ENCODE measurements around the gene NDFIP2. TPM values are rescaled to one million over a fixed set of nuclear protein-coding genes. Genes with fewer than 3 reads are reported as not detected.
A peak's percentile ranks its signal among the peaks of the same experiment; 100 is the strongest.

Gene NDFIP2
- total and polyA plus RNA-seq, 2 experiments from 2014 or later, result 28.3 to 28.7 TPM

GRCh38 chr13:79451500-79451962 lies 29.4 kb upstream of the NDFIP2 start (continued):
- TF ChIP-seq, protein P1, sequence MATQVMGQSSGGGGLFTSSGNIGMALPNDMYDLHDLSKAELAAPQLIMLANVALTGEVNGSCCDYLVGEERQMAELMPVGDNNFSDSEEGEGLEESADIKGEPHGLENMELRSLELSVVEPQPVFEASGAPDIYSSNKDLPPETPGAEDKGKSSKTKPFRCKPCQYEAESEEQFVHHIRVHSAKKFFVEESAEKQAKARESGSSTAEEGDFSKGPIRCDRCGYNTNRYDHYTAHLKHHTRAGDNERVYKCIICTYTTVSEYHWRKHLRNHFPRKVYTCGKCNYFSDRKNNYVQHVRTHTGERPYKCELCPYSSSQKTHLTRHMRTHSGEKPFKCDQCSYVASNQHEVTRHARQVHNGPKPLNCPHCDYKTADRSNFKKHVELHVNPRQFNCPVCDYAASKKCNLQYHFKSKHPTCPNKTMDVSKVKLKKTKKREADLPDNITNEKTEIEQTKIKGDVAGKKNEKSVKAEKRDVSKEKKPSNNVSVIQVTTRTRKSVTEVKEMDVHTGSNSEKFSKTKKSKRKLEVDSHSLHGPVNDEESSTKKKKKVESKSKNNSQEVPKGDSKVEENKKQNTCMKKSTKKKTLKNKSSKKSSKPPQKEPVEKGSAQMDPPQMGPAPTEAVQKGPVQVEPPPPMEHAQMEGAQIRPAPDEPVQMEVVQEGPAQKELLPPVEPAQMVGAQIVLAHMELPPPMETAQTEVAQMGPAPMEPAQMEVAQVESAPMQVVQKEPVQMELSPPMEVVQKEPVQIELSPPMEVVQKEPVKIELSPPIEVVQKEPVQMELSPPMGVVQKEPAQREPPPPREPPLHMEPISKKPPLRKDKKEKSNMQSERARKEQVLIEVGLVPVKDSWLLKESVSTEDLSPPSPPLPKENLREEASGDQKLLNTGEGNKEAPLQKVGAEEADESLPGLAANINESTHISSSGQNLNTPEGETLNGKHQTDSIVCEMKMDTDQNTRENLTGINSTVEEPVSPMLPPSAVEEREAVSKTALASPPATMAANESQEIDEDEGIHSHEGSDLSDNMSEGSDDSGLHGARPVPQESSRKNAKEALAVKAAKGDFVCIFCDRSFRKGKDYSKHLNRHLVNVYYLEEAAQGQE (IDR thresholded peaks at IDR 0.05; ENCODE audit: unreplicated experiment), result no peak
- TF ChIP-seq EZH2phosphoT487 (IDR thresholded peaks at IDR 0.05; ENCODE audit: unreplicated experiment) (no peak), ZNF331 (CRISPR knock-in tag; IDR thresholded peaks at IDR 0.05; ENCODE audit: low read depth) (no peak)

GRCh38 chr13:79452239-79452913 lies 28.6 kb upstream of the NDFIP2 start:
- H3K4me3 ChIP-seq, result no peak overlapping the region
- Mint-ChIP-seq H3K9me3 (no peaks in the 10 kb centered on the region), H3K36me3 (ENCODE audit: low read depth) (no peaks in the 10 kb centered on the region), H3K27ac (no peak overlapping the region), H3K4me1 (peaks cover 16% of the 10 kb centered on the region), H3K27me3 (ENCODE audit: insufficient read depth, low read depth, poor library complexity) (no peaks in the 10 kb centered on the region), H3K4me3 (no peak overlapping the region)
- no peaks in the 10 kb centered on the region; the same call in 1 of the 2 replicates for H3K9me2 ChIP-seq (ENCODE audit: insufficient read depth)
- H3K79me2 ChIP-seq (replicated peaks; ENCODE audit: insufficient read depth), result no peaks in the 10 kb centered on the region
- H3K4me1 ChIP-seq (ENCODE audit: insufficient read depth), result peaks cover 12% of the 10 kb centered on the region; the same call in 1 of the 2 replicates
- H4K20me1 ChIP-seq (replicated peaks; ENCODE audit: insufficient read depth), result no peaks in the 10 kb centered on the region
- ATAC-seq, result no peak
- H3K27ac ChIP-seq (ENCODE audit: low read depth), result no peak overlapping the region
- no peaks in the 10 kb centered on the region for H3K27me3 ChIP-seq (ENCODE audit: insufficient read depth)
- no peak overlapping the region; the same call in 1 of the 2 replicates for H3K4me2 ChIP-seq
- no peaks in the 10 kb centered on the region for H3F3A ChIP-seq (replicated peaks; ENCODE audit: low read depth)
- DNase-seq (ENCODE audit: low spot score), result no peak
- H2AFZ ChIP-seq, result peak overlapping the region; percentile 57; the same call in 1 of the 2 replicates
- H3K36me3 ChIP-seq (ENCODE audit: insufficient read depth), result no peaks in the 10 kb centered on the region
- no peak for TF ChIP-seq CTCF (conservative IDR thresholded peaks at IDR 0.05; ENCODE audit: low read depth in 2 of 2)
- TF ChIP-seq ZNF114 (CRISPR knock-in tag; IDR thresholded peaks at IDR 0.05), result no peak
- no peak for TF ChIP-seq ZNF462 (CRISPR knock-in tag; IDR thresholded peaks at IDR 0.05)
- no peak for TF ChIP-seq ZNF331 (CRISPR knock-in tag; IDR thresholded peaks at IDR 0.05; ENCODE audit: low read depth)
- TF ChIP-seq ETS1 (IDR thresholded peaks at IDR 0.05), result no peak
- TF ChIP-seq CREB1 (CRISPR knock-in tag; IDR thresholded peaks at IDR 0.05; ENCODE audit: low read depth), result no peak
- no peak for TF ChIP-seq EZH2phosphoT487 (IDR thresholded peaks at IDR 0.05; ENCODE audit: unreplicated experiment)
- no peak for TF ChIP-seq EZH2 (IDR thresholded peaks at IDR 0.05; ENCODE audit: low read depth, unreplicated experiment)

Data from GM23338 (cell line).